ENCODE measurements around the gene DOCK3. TPM values are rescaled to one million over a fixed set of nuclear protein-coding genes. Genes with fewer than 3 reads are reported as not detected.

The DOCK3 gene
- total RNA-seq, 1 experiment from 2014 or later = 8.3 TPM

GRCh38 chr3:51110586-51110985, 435.9 kb downstream of the DOCK3 start:
- no peak for DNase-seq
- Histone ChIP-seq H2AK5ac (ENCODE audit: insufficient read length, low read length) (no peak overlapping the region), H3K79me1 (ENCODE audit: insufficient read depth, low read depth, low read length, poor library complexity, severe bottlenecking) (no peaks in the 10 kb centered on the region), H4K91ac (ENCODE audit: insufficient read length, low read depth, low read length) (no peak overlapping the region), H3T11ph (ENCODE audit: low read length) (no peak overlapping the region), H2BK20ac (ENCODE audit: low read depth, low read length, poor library complexity, severe bottlenecking) (no peak overlapping the region), H2BK120ac (ENCODE audit: low read depth, low read length, poor library complexity, severe bottlenecking) (no peak overlapping the region), H4K20me1 (ENCODE audit: control insufficient read depth, insufficient read depth, insufficient read length) (no peaks in the 10 kb centered on the region), H3K27me3 (ENCODE audit: insufficient read depth, low read length) (no peaks in the 10 kb centered on the region), H3K79me2 (ENCODE audit: insufficient read depth, low read length) (no peaks in the 10 kb centered on the region), H3K23me2 (ENCODE audit: insufficient read length, low read depth, low read length, poor library complexity, severe bottlenecking) (no peaks in the 10 kb centered on the region), H2BK15ac (ENCODE audit: low read depth, low read length) (no peak overlapping the region), H4K8ac (replicated peaks; ENCODE audit: insufficient read length, low read depth, low read length) (no peak overlapping the region), H3K4me2 (ENCODE audit: insufficient read depth, insufficient read length, low read length) (no peak overlapping the region), H3K4ac (ENCODE audit: low read depth, low read length) (no peak overlapping the region), H3K18ac (ENCODE audit: insufficient read length, low read depth, low read length) (no peak overlapping the region), H3K4me1 (ENCODE audit: insufficient read depth, low read length) (no peaks in the 10 kb centered on the region), H3K27ac (ENCODE audit: insufficient read length, low read depth, low read length) (no peak overlapping the region), H3K23ac (ENCODE audit: insufficient read length, low read depth, low read length) (no peak overlapping the region), H3K9me3 (ENCODE audit: control insufficient read depth, low read depth, low read length) (no peaks in the 10 kb centered on the region), H2AFZ (ENCODE audit: low read length) (no peak overlapping the region), H3K14ac (ENCODE audit: insufficient read depth, low read length) (no peak overlapping the region), H4K5ac (ENCODE audit: insufficient read length, low read depth, low read length) (no peak overlapping the region), H3K9ac (ENCODE audit: extremely low read depth, insufficient read length, low read length) (no peak overlapping the region), H2BK5ac (ENCODE audit: insufficient read length, low read length) (no peak overlapping the region), H2BK12ac (ENCODE audit: insufficient read length, low read depth, low read length) (no peak overlapping the region), H3K56ac (ENCODE audit: insufficient read length, low read depth, low read length) (no peak overlapping the region)
- no peak overlapping the region for H3K4me3 Mint-ChIP-seq
- no CpG with 5 or more reads among the region's 3 CpGs for WGBS (ENCODE audit: extremely low coverage, insufficient read length, low lambda C conversion rate)
- H3K27me3 Mint-ChIP-seq (ENCODE audit: low read depth) = 0 out of 2 replicates have a peak, but pooled peaks cover 3% of the 10 kb centered on the region
- H3K4me1 Mint-ChIP-seq = no peaks in the 10 kb centered on the region
- no peak overlapping the region; a peak in 1 of 7 replicates for H3K27ac Mint-ChIP-seq
- H3K9me3 Mint-ChIP-seq = peaks cover 23 to 34% of the 10 kb centered on the region in 2 experiments
- peaks cover 12 to 39% (median 26%) of the 10 kb centered on the region in 3 experiments for H3K36me3 Mint-ChIP-seq (ENCODE audit: insufficient read depth in 1 of 3, low read depth in 3 of 3)
- no peak for TF ChIP-seq CTCF (conservative IDR thresholded peaks at IDR 0.05)

All from H9 (cell line).